Measurements from ENCODE around the gene HOXC9. TPM values are rescaled to one million over a fixed set of nuclear protein-coding genes. Genes with fewer than 3 reads are reported as not detected.

HOXC9 gene
- total RNA-seq, 1 experiment from 2014 or later, result 11.3 TPM

DNA sequence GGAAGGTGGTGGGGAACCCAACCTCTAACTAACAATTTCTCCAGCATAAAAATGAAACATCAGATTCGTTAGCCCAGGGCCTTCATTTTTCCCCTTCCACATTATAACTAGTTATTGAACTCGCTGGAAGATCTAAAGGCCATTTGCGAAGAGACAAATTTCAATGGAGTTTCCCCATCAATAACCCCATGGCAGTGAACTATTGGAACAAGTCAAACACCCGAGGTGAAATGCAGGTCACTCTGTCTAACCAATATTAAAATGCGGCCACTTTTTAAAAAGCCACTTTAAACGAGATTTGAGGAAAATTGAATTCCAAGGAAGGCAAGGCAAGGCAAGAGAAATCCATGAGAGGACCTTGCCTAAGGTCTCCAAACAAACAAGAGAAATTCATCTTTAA, 49.1 kb downstream of the HOXC9 start:
- Histone ChIP-seq H3K79me2 (ENCODE audit: insufficient read depth, low read length) (no peaks in the 10 kb centered on the region), H3K4me3 (replicated peaks in 1 of 2; ENCODE audit: low read depth in 1 of 2, low read length in 2 of 2) (no peak overlapping the region), H3K4me1 (ENCODE audit: control insufficient read depth in 1 of 2, insufficient read depth in 2 of 2, low read length in 2 of 2) (no peaks in the 10 kb centered on the region), H3K27me3 (ENCODE audit: insufficient read depth, low read length) (no peaks in the 10 kb centered on the region), H3K36me3 (ENCODE audit: control insufficient read depth in 1 of 2, insufficient read depth in 2 of 2, low read length in 2 of 2) (no peaks in the 10 kb centered on the region), H3K9me2 (ENCODE audit: insufficient read depth) (no peaks in the 10 kb centered on the region), H3K27ac (ENCODE audit: low read depth, low read length) (no peak overlapping the region), H3K4me2 (ENCODE audit: low read length) (no peak overlapping the region), H3K9ac (ENCODE audit: low read length) (no peak overlapping the region), H2AFZ (ENCODE audit: low read depth, low read length, poor library complexity, severe bottlenecking) (no peak overlapping the region), H4K20me1 (ENCODE audit: insufficient read depth) (no peaks in the 10 kb centered on the region), H3K9me3 (ENCODE audit: control insufficient read depth in 1 of 2, insufficient read depth in 1 of 2, low read depth in 1 of 2, low read length in 2 of 2) (no peaks in the 10 kb centered on the region)
- no peak for ATAC-seq
- intact Hi-C loops (cut with micrococcal nuclease), result no loop called here
- no peak for DNase-seq (ENCODE audit: low read depth, low spot score)
- CTCF ChIA-PET, result no interaction called here
- TF ChIP-seq, protein P1, sequence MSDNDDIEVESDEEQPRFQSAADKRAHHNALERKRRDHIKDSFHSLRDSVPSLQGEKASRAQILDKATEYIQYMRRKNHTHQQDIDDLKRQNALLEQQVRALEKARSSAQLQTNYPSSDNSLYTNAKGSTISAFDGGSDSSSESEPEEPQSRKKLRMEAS (IDR thresholded peaks at IDR 0.05), result no peak
- TF ChIP-seq SP1 (IDR thresholded peaks at IDR 0.05; ENCODE audit: low read depth) (no peak), EZH2phosphoT487 (IDR thresholded peaks at IDR 0.05; ENCODE audit: borderline replicate concordance) (no peak), SIN3A (IDR thresholded peaks at IDR 0.05; ENCODE audit: low read depth) (no peak), TCF7L2 (IDR thresholded peaks at IDR 0.05; ENCODE audit: borderline replicate concordance, extremely low read depth, insufficient read depth, insufficient read length) (no peak)
- TF ChIP-seq, protein P2, sequence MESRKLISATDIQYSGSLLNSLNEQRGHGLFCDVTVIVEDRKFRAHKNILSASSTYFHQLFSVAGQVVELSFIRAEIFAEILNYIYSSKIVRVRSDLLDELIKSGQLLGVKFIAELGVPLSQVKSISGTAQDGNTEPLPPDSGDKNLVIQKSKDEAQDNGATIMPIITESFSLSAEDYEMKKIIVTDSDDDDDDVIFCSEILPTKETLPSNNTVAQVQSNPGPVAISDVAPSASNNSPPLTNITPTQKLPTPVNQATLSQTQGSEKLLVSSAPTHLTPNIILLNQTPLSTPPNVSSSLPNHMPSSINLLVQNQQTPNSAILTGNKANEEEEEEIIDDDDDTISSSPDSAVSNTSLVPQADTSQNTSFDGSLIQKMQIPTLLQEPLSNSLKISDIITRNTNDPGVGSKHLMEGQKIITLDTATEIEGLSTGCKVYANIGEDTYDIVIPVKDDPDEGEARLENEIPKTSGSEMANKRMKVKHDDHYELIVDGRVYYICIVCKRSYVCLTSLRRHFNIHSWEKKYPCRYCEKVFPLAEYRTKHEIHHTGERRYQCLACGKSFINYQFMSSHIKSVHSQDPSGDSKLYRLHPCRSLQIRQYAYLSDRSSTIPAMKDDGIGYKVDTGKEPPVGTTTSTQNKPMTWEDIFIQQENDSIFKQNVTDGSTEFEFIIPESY (IDR thresholded peaks at IDR 0.05; ENCODE audit: extremely low read depth, insufficient replicate concordance, low read length), result no peak
- TF ChIP-seq, protein P3, sequence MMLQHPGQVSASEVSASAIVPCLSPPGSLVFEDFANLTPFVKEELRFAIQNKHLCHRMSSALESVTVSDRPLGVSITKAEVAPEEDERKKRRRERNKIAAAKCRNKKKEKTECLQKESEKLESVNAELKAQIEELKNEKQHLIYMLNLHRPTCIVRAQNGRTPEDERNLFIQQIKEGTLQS (IDR thresholded peaks at IDR 0.05), result no peak
- POLR2A ChIA-PET, result no interaction called here
- no TSS peak for BruUV-seq (replicated peaks)
- RAD21 ChIA-PET (ENCODE audit: low non-redundant PET in 1 of 2, low total read pairs in 2 of 2, uncharacterized antibody in 2 of 2, unreplicated experiment in 2 of 2), result no interaction called here

- H4K20me1 ChIP-seq (ENCODE audit: insufficient read depth), result no peaks in the 10 kb centered on the region
- no peaks in the 10 kb centered on the region for H3K9me3 ChIP-seq (ENCODE audit: control insufficient read depth in 1 of 2, insufficient read depth in 1 of 2, low read depth in 1 of 2, low read length in 2 of 2)
- CTCF ChIA-PET, result interaction anchor here (1.6 kb wide), 1 partner anchor 18 kb away, joined by 4 read pairs; the partner anchor contains the start of gene HOXC5
- TF ChIP-seq ZNF274 (IDR thresholded peaks at IDR 0.05; ENCODE audit: low read depth, low read length) (no peak), POLR2A (IDR thresholded peaks at IDR 0.05; ENCODE audit: borderline replicate concordance, extremely low read depth, insufficient read depth, insufficient read length) (no peak), YY1 (IDR thresholded peaks at IDR 0.05; ENCODE audit: extremely low read depth, insufficient replicate concordance, low read depth, low read length) (no peak), SP1 (IDR thresholded peaks at IDR 0.05; ENCODE audit: low read depth) (no peak), JUND (IDR thresholded peaks at IDR 0.05) (no peak), RAD21 (IDR thresholded peaks at IDR 0.05; ENCODE audit: low read depth) (no peak), FOSL1 (IDR thresholded peaks at IDR 0.05; ENCODE audit: low read depth) (no peak), ZFX (IDR thresholded peaks at IDR 0.05) (no peak)
- TF ChIP-seq, protein P4, sequence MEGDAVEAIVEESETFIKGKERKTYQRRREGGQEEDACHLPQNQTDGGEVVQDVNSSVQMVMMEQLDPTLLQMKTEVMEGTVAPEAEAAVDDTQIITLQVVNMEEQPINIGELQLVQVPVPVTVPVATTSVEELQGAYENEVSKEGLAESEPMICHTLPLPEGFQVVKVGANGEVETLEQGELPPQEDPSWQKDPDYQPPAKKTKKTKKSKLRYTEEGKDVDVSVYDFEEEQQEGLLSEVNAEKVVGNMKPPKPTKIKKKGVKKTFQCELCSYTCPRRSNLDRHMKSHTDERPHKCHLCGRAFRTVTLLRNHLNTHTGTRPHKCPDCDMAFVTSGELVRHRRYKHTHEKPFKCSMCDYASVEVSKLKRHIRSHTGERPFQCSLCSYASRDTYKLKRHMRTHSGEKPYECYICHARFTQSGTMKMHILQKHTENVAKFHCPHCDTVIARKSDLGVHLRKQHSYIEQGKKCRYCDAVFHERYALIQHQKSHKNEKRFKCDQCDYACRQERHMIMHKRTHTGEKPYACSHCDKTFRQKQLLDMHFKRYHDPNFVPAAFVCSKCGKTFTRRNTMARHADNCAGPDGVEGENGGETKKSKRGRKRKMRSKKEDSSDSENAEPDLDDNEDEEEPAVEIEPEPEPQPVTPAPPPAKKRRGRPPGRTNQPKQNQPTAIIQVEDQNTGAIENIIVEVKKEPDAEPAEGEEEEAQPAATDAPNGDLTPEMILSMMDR (IDR thresholded peaks at IDR 0.05 in 2 of 3, conservative IDR thresholded peaks at IDR 0.05 in 1 of 3; ENCODE audit: borderline replicate concordance in 1 of 3, insufficient read depth in 1 of 3, low read depth in 2 of 3, low read length in 2 of 3), result no peak
- TF ChIP-seq, protein P2 (IDR thresholded peaks at IDR 0.05; ENCODE audit: extremely low read depth, insufficient replicate concordance, low read length), result no peak
Observed at GRCh38 chr12:54050482-54050810, 50.5 kb downstream of the HOXC9 start.

More at GRCh38 chr12:54050482-54050810, 50.5 kb downstream of the HOXC9 start:
- H3K79me2 ChIP-seq (ENCODE audit: insufficient read depth, low read length), result no peaks in the 10 kb centered on the region
- ATAC-seq, result no peak
- POLR2A ChIA-PET, result no interaction called here
- no peak overlapping the region for H2AFZ ChIP-seq (ENCODE audit: low read depth, low read length, poor library complexity, severe bottlenecking)
- no peak overlapping the region for H3K9ac ChIP-seq (ENCODE audit: low read length)
- H3K4me3 ChIP-seq (replicated peaks in 1 of 2; ENCODE audit: low read depth in 1 of 2, low read length in 2 of 2), result no peak overlapping the region
- H3K4me1 ChIP-seq (ENCODE audit: control insufficient read depth in 1 of 2, insufficient read depth in 2 of 2, low read length in 2 of 2), result no peaks in the 10 kb centered on the region
- RAD21 ChIA-PET (ENCODE audit: low non-redundant PET in 1 of 2, low total read pairs in 2 of 2, uncharacterized antibody in 2 of 2, unreplicated experiment in 2 of 2), result no interaction called here
- no peak for DNase-seq (ENCODE audit: low read depth, low spot score)
- no peak overlapping the region for H3K4me2 ChIP-seq (ENCODE audit: low read length)
- intact Hi-C loops (cut with micrococcal nuclease), result no loop called here
- no peaks in the 10 kb centered on the region for H3K36me3 ChIP-seq (ENCODE audit: control insufficient read depth in 1 of 2, insufficient read depth in 2 of 2, low read length in 2 of 2)
- no peaks in the 10 kb centered on the region for H3K27me3 ChIP-seq (ENCODE audit: insufficient read depth, low read length)
- H3K9me2 ChIP-seq (ENCODE audit: insufficient read depth), result no peaks in the 10 kb centered on the region
- no peak overlapping the region for H3K27ac ChIP-seq (ENCODE audit: low read depth, low read length)
- BruUV-seq (replicated peaks), result no TSS peak

All from HCT116 (cell line).